ENCODE results near the gene ZNF521. TPM values are rescaled to one million over a fixed set of nuclear protein-coding genes. Genes with fewer than 3 reads are reported as not detected.

The ZNF521 gene
- polyA plus RNA-seq, 1 experiment = 25.9 TPM

GRCh38 chr18:25016666-25017065 is 335.3 kb downstream of the ZNF521 start:
- ChIA-PET CTCF (interaction anchor here (0.6 kb wide), 1 partner anchor 325 kb away, joined by 3 read pairs; no protein-coding TSS in a partner anchor), POLR2A (no interaction called here)
- Histone ChIP-seq H3K9me3 (ENCODE audit: control insufficient read depth, insufficient read depth, low read length) (peaks cover 5% of the 10 kb centered on the region; the same call in 1 of the 2 replicates), H3K27ac (ENCODE audit: low read depth, low read length) (no peak overlapping the region), H3K4me3 (ENCODE audit: low read depth, low read length) (no peak overlapping the region), H3K27me3 (ENCODE audit: control insufficient read depth, insufficient read depth, low read length) (peaks cover 4% of the 10 kb centered on the region)
- no peak for TF ChIP-seq CTCF (IDR thresholded peaks at IDR 0.05; ENCODE audit: low read depth, low read length)
- DNase-seq (ENCODE audit: low read depth, low spot score) = no peak

- ChIA-PET POLR2A (no interaction called here), CTCF (no interaction called here)
- Histone ChIP-seq H3K27ac (ENCODE audit: low read depth, low read length) (no peak overlapping the region), H3K9me3 (ENCODE audit: control insufficient read depth, insufficient read depth, low read length) (peaks cover 5% of the 10 kb centered on the region; the same call in 1 of the 2 replicates), H3K4me3 (ENCODE audit: low read depth, low read length) (no peak overlapping the region), H3K27me3 (ENCODE audit: control insufficient read depth, insufficient read depth, low read length) (peaks cover 4% of the 10 kb centered on the region)
- no peak for TF ChIP-seq CTCF (IDR thresholded peaks at IDR 0.05; ENCODE audit: low read depth, low read length)
- no peak for DNase-seq (ENCODE audit: low read depth, low spot score)
Observed at GRCh38 chr18:25016181-25016580, 335.8 kb downstream of the ZNF521 start.

Data from AG04450 (cell line).